ENCODE measurements around the gene ATRN.

Gene ATRN

DNA sequence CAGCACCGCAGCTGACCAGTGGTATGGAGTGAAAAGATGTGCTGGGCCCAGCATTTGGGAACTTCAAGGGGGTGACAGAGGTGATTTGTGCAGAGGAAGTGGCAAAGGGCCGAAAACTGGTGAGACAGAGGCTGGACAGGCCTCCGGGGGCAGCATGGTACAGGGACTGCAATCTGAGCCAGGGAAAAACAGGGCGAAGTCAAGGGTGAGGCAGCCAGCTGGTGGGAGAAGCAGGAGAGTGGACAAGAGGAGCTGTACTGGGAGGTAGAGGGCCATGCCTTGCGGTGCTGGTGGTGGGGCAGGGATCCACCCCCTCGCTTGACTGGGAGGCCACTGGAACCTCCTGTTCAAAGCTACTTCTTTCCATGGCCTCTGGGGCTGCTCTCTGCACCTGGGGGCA, 199.7 kb downstream of the ATRN start (continued):
- TF ChIP-seq ZBTB49 (tag by site-specific recombination; IDR thresholded peaks at IDR 0.05; ENCODE audit: low read depth) = no peak
- no peak for TF ChIP-seq ZBTB6 (tag by site-specific recombination; IDR thresholded peaks at IDR 0.05)
- TF ChIP-seq ZNF2 (tag by site-specific recombination; IDR thresholded peaks at IDR 0.05) = no peak
- TF ChIP-seq ZNF621 (tag by site-specific recombination; IDR thresholded peaks at IDR 0.05) = no peak
- no peak for TF ChIP-seq ZNF530 (tag by site-specific recombination; IDR thresholded peaks at IDR 0.05; ENCODE audit: low read depth)
- TF ChIP-seq ZNF843 (tag by site-specific recombination; IDR thresholded peaks at IDR 0.05) = no peak

- H3K4me1 ChIP-seq (ENCODE audit: control insufficient read depth, insufficient read depth, low read length) = peaks cover 7% of the 10 kb centered on the region; the same call in 1 of the 2 replicates
- H3K9me3 ChIP-seq (ENCODE audit: control insufficient read depth, insufficient read depth, low read depth, low read length) = no peaks in the 10 kb centered on the region
- no peaks in the 10 kb centered on the region for H3K36me3 ChIP-seq (ENCODE audit: control insufficient read depth in 2 of 2, insufficient read depth in 1 of 2, low read length in 2 of 2)
- TF ChIP-seq MZF1 (tag by site-specific recombination; IDR thresholded peaks at IDR 0.05; ENCODE audit: borderline replicate concordance) = no peak
- no peak for TF ChIP-seq ZNF2 (tag by site-specific recombination; IDR thresholded peaks at IDR 0.05)
- no peak for TF ChIP-seq ZEB2 (tag by site-specific recombination; IDR thresholded peaks at IDR 0.05)
- H3K27ac ChIP-seq (ENCODE audit: extremely low read depth, low read depth, low read length) = no peak overlapping the region
- no peak overlapping the region for H3K4me3 ChIP-seq (ENCODE audit: low read depth, low read length)
- ChIA-PET POLR2A (no interaction called here), CTCF (interaction anchor here (0.5 to 4.1 kb wide), 8 partner anchors 40 to 1545 kb away, joined by 3 to 30 read pairs (median 3); partner anchors contain the start of gene AP5S1)
These were observed 200.1 kb downstream of the ATRN start for GRCh38 chr20:3670945-3671344.

GRCh38 chr20:3671986-3672546, 201.2 kb downstream of the ATRN start:
- CTCF ChIA-PET = interaction anchor here (0.6 to 4.1 kb wide), 5 partner anchors 14 to 148 kb away, joined by 3 to 30 read pairs (median 4); partner anchors contain the start of gene AP5S1
- TF ChIP-seq, protein P1, sequence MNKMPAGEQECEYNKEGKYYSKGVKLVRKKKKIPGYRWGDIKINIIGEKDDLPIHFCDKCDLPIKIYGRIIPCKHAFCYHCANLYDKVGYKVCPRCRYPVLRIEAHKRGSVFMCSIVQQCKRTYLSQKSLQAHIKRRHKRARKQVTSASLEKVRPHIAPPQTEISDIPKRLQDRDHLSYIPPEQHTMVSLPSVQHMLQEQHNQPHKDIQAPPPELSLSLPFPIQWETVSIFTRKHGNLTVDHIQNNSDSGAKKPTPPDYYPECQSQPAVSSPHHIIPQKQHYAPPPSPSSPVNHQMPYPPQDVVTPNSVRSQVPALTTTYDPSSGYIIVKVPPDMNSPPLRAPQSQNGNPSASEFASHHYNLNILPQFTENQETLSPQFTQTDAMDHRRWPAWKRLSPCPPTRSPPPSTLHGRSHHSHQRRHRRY (tag by site-specific recombination; IDR thresholded peaks at IDR 0.05) = no peak
- no peak for TF ChIP-seq ZBTB49 (tag by site-specific recombination; IDR thresholded peaks at IDR 0.05; ENCODE audit: low read depth)
- TF ChIP-seq ELK4 (IDR thresholded peaks at IDR 0.05; ENCODE audit: borderline replicate concordance, low read depth, low read length) = no peak
- no peaks in the 10 kb centered on the region for H3K9me3 ChIP-seq (ENCODE audit: control insufficient read depth, insufficient read depth, low read depth, low read length)
- H3K27ac ChIP-seq (ENCODE audit: extremely low read depth, low read depth, low read length) = no peak overlapping the region
- H3K4me1 ChIP-seq (ENCODE audit: control insufficient read depth, insufficient read depth, low read length) = 0 out of 2 replicates have a peak, but pooled peaks cover 2% of the 10 kb centered on the region
- no peak overlapping the region for H3K4me3 ChIP-seq (ENCODE audit: low read depth, low read length)
- POLR2A ChIA-PET = no interaction called here
- H3K36me3 ChIP-seq (ENCODE audit: control insufficient read depth in 2 of 2, insufficient read depth in 1 of 2, low read length in 2 of 2) = no peaks in the 10 kb centered on the region
